GM03348 (cell line): ENCODE data around the gene RBM39.

ENCODE experiments used
- DNase-seq: peaks from one replicate; pipeline ENCODE4 v3.0.0; 2012; ENCODE audit warnings: low spot score

Gene RBM39

GRCh38 chr20:35674921-35675320 lies 67.1 kb downstream of the RBM39 start:
- DNase-seq: no peak

- DNase-seq: no peak
Observed at GRCh38 chr20:35673884-35674283, 68.2 kb downstream of the RBM39 start.

DNA sequence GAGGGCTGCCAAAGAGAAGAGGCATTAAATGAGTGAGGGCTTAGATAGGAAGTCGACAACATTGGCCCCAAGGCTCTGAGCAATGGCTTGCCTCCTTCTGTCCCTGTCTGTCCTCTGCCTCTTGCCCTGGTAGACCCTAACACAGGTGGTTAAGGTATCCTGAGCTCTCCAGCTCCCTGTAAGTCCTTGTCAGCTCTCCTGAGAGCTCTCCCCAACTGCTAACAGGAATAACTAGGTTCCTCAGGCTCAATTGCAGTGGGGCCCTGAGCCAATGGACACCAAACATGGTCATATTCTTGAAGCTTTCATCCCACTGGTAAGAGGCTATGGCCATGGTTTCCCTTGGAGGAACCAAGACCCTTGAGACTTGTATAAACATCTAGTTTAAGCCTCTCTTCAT lies 72.4 kb downstream of the RBM39 start:
- no peak for DNase-seq

GRCh38 chr20:35669221-35669620 lies 72.8 kb downstream of the RBM39 start:
- no peak for DNase-seq

GRCh38 chr20:35665949-35666288 lies 76.1 kb downstream of the RBM39 start:
- DNase-seq: no peak

GRCh38 chr20:35664466-35665206 lies 77.4 kb downstream of the RBM39 start, which contains the start of the genes CPNE1 and RBM12:
CPNE1 (minus strand) TSS chr20:35664900; CDS start chr20:35632923, 31,977 bp downstream.
RBM12 (minus strand) TSS chr20:35664900; CDS start chr20:35655322, 9,578 bp downstream.
- peak; percentile 99 for DNase-seq

- peak; percentile 42 for DNase-seq
Observed at GRCh38 chr20:35663516-35664465, 78.3 kb downstream of the RBM39 start.

- no peak for DNase-seq
Observed at GRCh38 chr20:35662551-35662950, 79.5 kb downstream of the RBM39 start.

GRCh38 chr20:35661908-35662307 lies 80.2 kb downstream of the RBM39 start:
- no peak for DNase-seq

- DNase-seq: peak; percentile 11
Observed at GRCh38 chr20:35661053-35661452, 81.0 kb downstream of the RBM39 start.

DNA sequence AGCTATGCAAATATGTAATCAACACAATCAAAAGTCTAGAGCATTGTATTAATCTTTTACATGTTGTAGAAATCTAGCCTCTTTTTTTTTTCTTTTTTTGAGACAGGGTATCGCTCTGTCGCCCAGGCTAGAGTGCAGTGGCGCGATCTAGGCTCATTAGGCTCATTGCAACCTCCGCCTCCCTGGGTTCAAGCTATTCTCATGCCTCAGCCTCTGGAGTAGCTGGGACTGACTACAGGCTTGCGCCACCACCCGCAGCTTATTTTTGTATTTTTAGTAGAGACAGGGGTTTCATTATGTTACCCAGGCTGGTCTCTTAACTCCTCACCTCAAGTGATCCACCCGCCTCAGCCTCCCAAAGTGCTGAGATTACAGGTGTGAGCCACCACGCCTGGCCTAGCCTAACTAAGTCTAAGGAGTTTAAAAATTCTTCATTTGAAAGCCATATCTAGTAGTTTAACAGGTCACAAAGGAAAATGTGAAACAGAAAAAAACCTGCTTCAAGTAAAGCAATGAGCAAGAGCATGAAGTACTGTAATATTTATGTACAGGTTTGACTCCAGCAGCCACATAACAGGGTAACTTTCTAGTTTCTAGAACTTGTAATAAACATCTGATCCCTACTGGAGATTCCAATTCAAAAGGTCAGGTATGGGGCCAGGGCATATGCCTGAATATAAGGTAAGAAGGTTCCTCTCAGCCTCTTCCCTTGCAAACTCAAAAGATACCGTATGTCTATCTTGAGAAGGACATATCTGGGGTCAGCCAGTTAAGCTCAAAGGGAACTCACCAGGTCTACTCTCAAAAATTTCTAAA lies 81.7 kb downstream of the RBM39 start:
- DNase-seq: no peak

- no peak for DNase-seq
Observed at GRCh38 chr20:35657271-35657670, 84.8 kb downstream of the RBM39 start.

- no peak for DNase-seq
Observed at GRCh38 chr20:35654415-35654814, 87.6 kb downstream of the RBM39 start.

DNA sequence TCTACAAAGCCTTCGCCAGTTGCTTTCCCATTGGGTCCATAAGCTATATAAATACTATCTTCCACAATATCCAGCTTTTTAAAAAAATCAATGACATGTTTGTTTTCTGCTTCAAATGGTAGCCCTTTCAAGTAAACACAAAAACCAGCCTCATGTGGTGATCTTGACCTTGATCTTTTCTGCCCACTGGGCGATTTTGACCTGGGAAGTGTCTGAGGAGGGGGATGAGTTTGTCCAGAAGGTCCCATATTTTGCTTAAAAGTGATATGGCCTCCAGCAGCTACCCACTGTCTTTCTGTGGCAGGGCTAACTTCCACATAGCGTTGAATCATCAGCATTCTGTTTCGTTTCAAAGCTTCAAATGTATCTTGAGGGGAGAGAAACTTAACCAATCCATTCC lies 88.2 kb downstream of the RBM39 start:
- DNase-seq: no peak
